Activated T-cell treated with anti-CD3 and anti-CD28 coated beads for 4 hours (primary cell): ENCODE measurements around the gene CYP27C1.

Experiments
- DNase-seq: peaks from one replicate; pipeline ENCODE4 v3.0.0-alpha.2; 2020

The CYP27C1 gene

GRCh38 chr2:127191331-127192219 lies 28.5 kb downstream of the CYP27C1 start:
- no peak for DNase-seq

GRCh38 chr2:127188797-127189196 lies 31.3 kb downstream of the CYP27C1 start:
- DNase-seq = no peak

GRCh38 chr2:127187831-127188230 lies 32.3 kb downstream of the CYP27C1 start:
- no peak for DNase-seq

- DNase-seq = no peak
These were observed 32.9 kb downstream of the CYP27C1 start for GRCh38 chr2:127187081-127187775.

GRCh38 chr2:127185705-127186104 lies 34.4 kb downstream of the CYP27C1 start:
- no peak for DNase-seq

- DNase-seq = no peak
These were observed 35.0 kb downstream of the CYP27C1 start for GRCh38 chr2:127185093-127185492.

- no peak for DNase-seq
These were observed 36.3 kb downstream of the CYP27C1 start for GRCh38 chr2:127183771-127184170.

GRCh38 chr2:127182626-127183458 lies 37.3 kb downstream of the CYP27C1 start:
- no peak for DNase-seq

GRCh38 chr2:127181851-127182250 lies 38.2 kb downstream of the CYP27C1 start:
- DNase-seq = no peak

- no peak for DNase-seq
These were observed 40.3 kb downstream of the CYP27C1 start for GRCh38 chr2:127179766-127180165.

- DNase-seq = no peak
These were observed 42.4 kb downstream of the CYP27C1 start for GRCh38 chr2:127177617-127178263.

- DNase-seq = no peak
These were observed 43.5 kb downstream of the CYP27C1 start for GRCh38 chr2:127176371-127177311.

GRCh38 chr2:127175751-127176354 lies 44.2 kb downstream of the CYP27C1 start:
- DNase-seq = no peak

- no peak for DNase-seq
These were observed 44.9 kb downstream of the CYP27C1 start for GRCh38 chr2:127175041-127175721.

GRCh38 chr2:127174640-127175039 lies 45.5 kb downstream of the CYP27C1 start:
- DNase-seq = no peak

GRCh38 chr2:127174136-127174535 lies 46.0 kb downstream of the CYP27C1 start:
- DNase-seq = no peak

GRCh38 chr2:127173057-127173456 lies 47.0 kb downstream of the CYP27C1 start:
- DNase-seq = no peak

GRCh38 chr2:127172306-127172705 lies 47.8 kb downstream of the CYP27C1 start:
- DNase-seq = no peak

GRCh38 chr2:127170452-127171197 lies 49.5 kb downstream of the CYP27C1 start:
- DNase-seq = no peak

GRCh38 chr2:127170021-127170420 lies 50.1 kb downstream of the CYP27C1 start:
- DNase-seq = no peak
